SK-N-SH treated with all-trans-retinoic acid at 6 μM for 48 hours (cell line): Measurements from ENCODE around the gene GPR180.

Experiments used
- ARNTL ChIP-seq: fragments of 450-650 bp; formaldehyde crosslinking; IDR thresholded peaks from 2 replicates; pipeline ENCODE4 v1.5.0; 2020; ENCODE audit warnings: low read depth, mild to moderate bottlenecking, moderate library complexity, borderline replicate concordance
- CSDC2 ChIP-seq: fragments of 250-450 bp; sonication (Bioruptor Pico); IDR thresholded peaks from 2 replicates; pipeline ENCODE4 v1.5.0; 2020; ENCODE audit warnings: mild to moderate bottlenecking, moderate library complexity
- ESRRG ChIP-seq: fragments of 250-450 bp; sonication (Bioruptor Pico); IDR thresholded peaks from 2 replicates; pipeline ENCODE4 v1.6.1; 2021; ENCODE audit warnings: mild to moderate bottlenecking
- ISL1 ChIP-seq: fragments of 250-450 bp; sonication (Bioruptor Pico); IDR thresholded peaks from 2 replicates; pipeline ENCODE4 v2.1.2; 2022; ENCODE audit warnings: mild to moderate bottlenecking, moderate library complexity
- PATZ1 ChIP-seq: fragments of 250-450 bp; sonication (Bioruptor Pico); IDR thresholded peaks from 2 replicates; pipeline ENCODE4 v1.8.0; 2020; ENCODE audit warnings: mild to moderate bottlenecking, moderate library complexity, borderline replicate concordance
- POU6F1 ChIP-seq: fragments of 250-450 bp; sonication (Bioruptor Pico); IDR thresholded peaks from 2 replicates; pipeline ENCODE4 v1.8.0; 2021; ENCODE audit warnings: low read depth, mild to moderate bottlenecking, moderate library complexity, borderline replicate concordance
- TCF4 ChIP-seq: fragments of 250-450 bp; sonication (Bioruptor Pico); IDR thresholded peaks from 2 replicates; pipeline ENCODE4 v1.8.0; 2021; ENCODE audit warnings: mild to moderate bottlenecking, moderate library complexity, borderline replicate concordance
- TOX ChIP-seq: fragments of 250-450 bp; sonication (Bioruptor Pico); IDR thresholded peaks from 2 replicates; pipeline ENCODE4 v1.8.0; 2021; ENCODE audit warnings: mild to moderate bottlenecking, moderate library complexity, borderline replicate concordance
- TSHZ2 ChIP-seq: fragments of 250-450 bp; sonication (Bioruptor Pico); IDR thresholded peaks from 2 replicates; pipeline ENCODE4 v1.5.0; 2020; ENCODE audit warnings: mild to moderate bottlenecking, moderate library complexity
- ZFP3 ChIP-seq: fragments of 250-450 bp; sonication (Bioruptor Pico); IDR thresholded peaks from 2 replicates; pipeline ENCODE4 v1.5.0; 2020; ENCODE audit warnings: mild to moderate bottlenecking, moderate library complexity

GRCh38 chr13:94590744-94591143 lies 10.9 kb upstream of the GPR180 start:
- TF ChIP-seq ZFP3 (CRISPR knock-in tag) (no peak), PATZ1 (CRISPR knock-in tag) (no peak), CSDC2 (CRISPR knock-in tag) (no peak), TOX (CRISPR knock-in tag) (no peak), ISL1 (no peak), ESRRG (no peak), ARNTL (CRISPR knock-in tag) (no peak), POU6F1 (no peak), TCF4 (no peak), TSHZ2 (no peak)
